HEK293 (cell line): ENCODE measurements around the gene PTX3.

Experiments used
- SETDB1 ChIP-seq: IDR thresholded peaks from one replicate; pipeline ENCODE4 v1.6.1; 2017; ENCODE audit warnings: mild to moderate bottlenecking, low read length, moderate library complexity, mixed read lengths; ENCODE audit not compliant: insufficient read length
- YY1 ChIP-seq: fragments of 450-650 bp; formaldehyde crosslinking; IDR thresholded peaks from 2 replicates; pipeline ENCODE4 v1.5.1; 2018; ENCODE audit warnings: missing biosample characterization, missing genetic modification characterization
- ZBTB26 ChIP-seq: fragments of 450-650 bp; formaldehyde crosslinking; optimal IDR thresholded peaks from 2 replicates; pipeline ENCODE3; 2016; ENCODE audit warnings: missing biosample characterization, mild to moderate bottlenecking, missing genetic modification characterization
- ZBTB49 ChIP-seq: fragments of 450-650 bp; formaldehyde crosslinking; IDR thresholded peaks from 2 replicates; pipeline ENCODE4 v1.5.1; 2016; ENCODE audit warnings: missing biosample characterization, missing genetic modification characterization, low read depth
- ZNF174 ChIP-seq: fragments of 450-650 bp; formaldehyde crosslinking; IDR thresholded peaks from 2 replicates; pipeline ENCODE4 v1.5.0; 2017; ENCODE audit warnings: missing biosample characterization, mild to moderate bottlenecking, missing genetic modification characterization
- ZNF175 ChIP-seq: fragments of 450-650 bp; formaldehyde crosslinking; IDR thresholded peaks from 2 replicates; pipeline ENCODE4 v1.5.1; 2016; ENCODE audit warnings: missing biosample characterization, missing genetic modification characterization
- ZNF426 ChIP-seq: fragments of 450-650 bp; formaldehyde crosslinking; IDR thresholded peaks from 2 replicates; pipeline ENCODE4 v1.5.1; 2017; ENCODE audit warnings: missing biosample characterization, missing genetic modification characterization, mild to moderate bottlenecking, inconsistent platforms, moderate library complexity
- ZNF449 ChIP-seq: fragments of 450-650 bp; formaldehyde crosslinking; IDR thresholded peaks from 2 replicates; pipeline ENCODE4 v1.5.1; 2017; ENCODE audit warnings: missing biosample characterization, mild to moderate bottlenecking, missing genetic modification characterization, moderate library complexity
- ZNF777 ChIP-seq: fragments of 450-650 bp; formaldehyde crosslinking; IDR thresholded peaks from 2 replicates; pipeline ENCODE4 v1.5.1; 2017; ENCODE audit warnings: missing biosample characterization, missing genetic modification characterization, borderline replicate concordance
- ZNF785 ChIP-seq: fragments of 450-650 bp; formaldehyde crosslinking; IDR thresholded peaks from 2 replicates; pipeline ENCODE4 v1.5.1; 2016; ENCODE audit warnings: missing biosample characterization, missing genetic modification characterization
- TF ChIP-seq, protein P1 (sequence below): fragments of 450-650 bp; formaldehyde crosslinking; IDR thresholded peaks from 2 replicates; pipeline ENCODE4 v1.5.1; 2016; ENCODE audit warnings: missing biosample characterization, missing genetic modification characterization
- TF ChIP-seq, protein P2 (sequence below): fragments of 450-650 bp; formaldehyde crosslinking; IDR thresholded peaks from 2 replicates; pipeline ENCODE4 v1.5.1; 2017; ENCODE audit warnings: missing biosample characterization, missing genetic modification characterization
- TF ChIP-seq, protein P3 (sequence below): fragments of 450-650 bp; formaldehyde crosslinking; IDR thresholded peaks from 2 replicates; pipeline ENCODE4 v1.5.1; 2016; ENCODE audit warnings: missing biosample characterization, missing genetic modification characterization, low read depth

DNA sequence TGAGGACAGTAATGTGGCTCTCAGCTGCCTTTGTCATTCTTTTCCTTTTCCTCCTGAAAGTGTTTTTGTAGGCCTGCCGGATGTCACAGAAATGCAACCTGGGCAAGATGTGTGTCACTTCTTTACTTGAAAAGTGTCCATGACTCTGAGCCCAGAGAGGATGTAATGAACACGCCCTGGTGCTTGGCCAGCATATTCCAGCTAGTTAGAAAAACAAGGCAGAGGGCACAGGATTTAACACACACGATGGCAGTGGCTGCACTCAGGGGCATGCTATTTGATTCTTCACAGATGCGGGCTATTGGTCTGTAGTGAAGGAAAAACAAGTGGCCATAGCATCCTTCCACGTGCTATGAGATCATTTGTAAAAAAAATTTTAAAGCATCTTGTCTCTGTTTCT lies 30.3 kb upstream of the PTX3 start:
- TF ChIP-seq ZBTB49 (tag by site-specific recombination) (no peak), YY1 (tag by site-specific recombination) (no peak), ZNF174 (no peak), ZNF777 (tag by site-specific recombination) (no peak), ZNF449 (tag by site-specific recombination) (no peak), ZNF426 (no peak), ZBTB26 (tag by site-specific recombination) (no peak), ZNF175 (tag by site-specific recombination) (no peak), ZNF785 (tag by site-specific recombination) (no peak), SETDB1 (no peak)
- TF ChIP-seq, protein P1, sequence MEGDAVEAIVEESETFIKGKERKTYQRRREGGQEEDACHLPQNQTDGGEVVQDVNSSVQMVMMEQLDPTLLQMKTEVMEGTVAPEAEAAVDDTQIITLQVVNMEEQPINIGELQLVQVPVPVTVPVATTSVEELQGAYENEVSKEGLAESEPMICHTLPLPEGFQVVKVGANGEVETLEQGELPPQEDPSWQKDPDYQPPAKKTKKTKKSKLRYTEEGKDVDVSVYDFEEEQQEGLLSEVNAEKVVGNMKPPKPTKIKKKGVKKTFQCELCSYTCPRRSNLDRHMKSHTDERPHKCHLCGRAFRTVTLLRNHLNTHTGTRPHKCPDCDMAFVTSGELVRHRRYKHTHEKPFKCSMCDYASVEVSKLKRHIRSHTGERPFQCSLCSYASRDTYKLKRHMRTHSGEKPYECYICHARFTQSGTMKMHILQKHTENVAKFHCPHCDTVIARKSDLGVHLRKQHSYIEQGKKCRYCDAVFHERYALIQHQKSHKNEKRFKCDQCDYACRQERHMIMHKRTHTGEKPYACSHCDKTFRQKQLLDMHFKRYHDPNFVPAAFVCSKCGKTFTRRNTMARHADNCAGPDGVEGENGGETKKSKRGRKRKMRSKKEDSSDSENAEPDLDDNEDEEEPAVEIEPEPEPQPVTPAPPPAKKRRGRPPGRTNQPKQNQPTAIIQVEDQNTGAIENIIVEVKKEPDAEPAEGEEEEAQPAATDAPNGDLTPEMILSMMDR: no peak
- TF ChIP-seq, protein P2, sequence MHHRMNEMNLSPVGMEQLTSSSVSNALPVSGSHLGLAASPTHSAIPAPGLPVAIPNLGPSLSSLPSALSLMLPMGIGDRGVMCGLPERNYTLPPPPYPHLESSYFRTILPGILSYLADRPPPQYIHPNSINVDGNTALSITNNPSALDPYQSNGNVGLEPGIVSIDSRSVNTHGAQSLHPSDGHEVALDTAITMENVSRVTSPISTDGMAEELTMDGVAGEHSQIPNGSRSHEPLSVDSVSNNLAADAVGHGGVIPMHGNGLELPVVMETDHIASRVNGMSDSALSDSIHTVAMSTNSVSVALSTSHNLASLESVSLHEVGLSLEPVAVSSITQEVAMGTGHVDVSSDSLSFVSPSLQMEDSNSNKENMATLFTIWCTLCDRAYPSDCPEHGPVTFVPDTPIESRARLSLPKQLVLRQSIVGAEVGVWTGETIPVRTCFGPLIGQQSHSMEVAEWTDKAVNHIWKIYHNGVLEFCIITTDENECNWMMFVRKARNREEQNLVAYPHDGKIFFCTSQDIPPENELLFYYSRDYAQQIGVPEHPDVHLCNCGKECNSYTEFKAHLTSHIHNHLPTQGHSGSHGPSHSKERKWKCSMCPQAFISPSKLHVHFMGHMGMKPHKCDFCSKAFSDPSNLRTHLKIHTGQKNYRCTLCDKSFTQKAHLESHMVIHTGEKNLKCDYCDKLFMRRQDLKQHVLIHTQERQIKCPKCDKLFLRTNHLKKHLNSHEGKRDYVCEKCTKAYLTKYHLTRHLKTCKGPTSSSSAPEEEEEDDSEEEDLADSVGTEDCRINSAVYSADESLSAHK (tag by site-specific recombination): no peak
- TF ChIP-seq, protein P3, sequence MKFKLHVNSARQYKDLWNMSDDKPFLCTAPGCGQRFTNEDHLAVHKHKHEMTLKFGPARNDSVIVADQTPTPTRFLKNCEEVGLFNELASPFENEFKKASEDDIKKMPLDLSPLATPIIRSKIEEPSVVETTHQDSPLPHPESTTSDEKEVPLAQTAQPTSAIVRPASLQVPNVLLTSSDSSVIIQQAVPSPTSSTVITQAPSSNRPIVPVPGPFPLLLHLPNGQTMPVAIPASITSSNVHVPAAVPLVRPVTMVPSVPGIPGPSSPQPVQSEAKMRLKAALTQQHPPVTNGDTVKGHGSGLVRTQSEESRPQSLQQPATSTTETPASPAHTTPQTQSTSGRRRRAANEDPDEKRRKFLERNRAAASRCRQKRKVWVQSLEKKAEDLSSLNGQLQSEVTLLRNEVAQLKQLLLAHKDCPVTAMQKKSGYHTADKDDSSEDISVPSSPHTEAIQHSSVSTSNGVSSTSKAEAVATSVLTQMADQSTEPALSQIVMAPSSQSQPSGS (tag by site-specific recombination): no peak
